ENCODE measurements around the gene HOXA3. TPM values are rescaled to one million over a fixed set of nuclear protein-coding genes. Genes with fewer than 3 reads are reported as not detected.

Gene HOXA3
- total RNA-seq, 1 experiment from 2014 or later, result 50.5 TPM

- no peaks in the 10 kb centered on the region for H3K4me1 ChIP-seq (replicated peaks; ENCODE audit: insufficient read depth)
- no peaks in the 10 kb centered on the region for H3K9me3 ChIP-seq (ENCODE audit: insufficient read depth, low read depth)
- no peaks in the 10 kb centered on the region for H3K36me3 ChIP-seq (ENCODE audit: low read depth)
- H3F3A ChIP-seq (ENCODE audit: insufficient read depth, low read depth), result peaks cover 12% of the 10 kb centered on the region; the same call in 1 of the 2 replicates
- DNase-seq, result no peak
- H3K9me2 ChIP-seq (ENCODE audit: insufficient read depth), result no peaks in the 10 kb centered on the region
- H3K4me2 ChIP-seq, result no peak overlapping the region
- no peak overlapping the region for H2AFZ ChIP-seq
- POLR2A ChIA-PET (ENCODE audit: unreplicated experiment), result no interaction called here
- H3K4me3 ChIP-seq, result no peak overlapping the region
- H3K27me3 ChIP-seq (ENCODE audit: insufficient read depth, low read depth), result no peaks in the 10 kb centered on the region
- no peak for TF ChIP-seq EZH2 (IDR thresholded peaks at IDR 0.05; ENCODE audit: low read depth)
- TF ChIP-seq, protein P1, sequence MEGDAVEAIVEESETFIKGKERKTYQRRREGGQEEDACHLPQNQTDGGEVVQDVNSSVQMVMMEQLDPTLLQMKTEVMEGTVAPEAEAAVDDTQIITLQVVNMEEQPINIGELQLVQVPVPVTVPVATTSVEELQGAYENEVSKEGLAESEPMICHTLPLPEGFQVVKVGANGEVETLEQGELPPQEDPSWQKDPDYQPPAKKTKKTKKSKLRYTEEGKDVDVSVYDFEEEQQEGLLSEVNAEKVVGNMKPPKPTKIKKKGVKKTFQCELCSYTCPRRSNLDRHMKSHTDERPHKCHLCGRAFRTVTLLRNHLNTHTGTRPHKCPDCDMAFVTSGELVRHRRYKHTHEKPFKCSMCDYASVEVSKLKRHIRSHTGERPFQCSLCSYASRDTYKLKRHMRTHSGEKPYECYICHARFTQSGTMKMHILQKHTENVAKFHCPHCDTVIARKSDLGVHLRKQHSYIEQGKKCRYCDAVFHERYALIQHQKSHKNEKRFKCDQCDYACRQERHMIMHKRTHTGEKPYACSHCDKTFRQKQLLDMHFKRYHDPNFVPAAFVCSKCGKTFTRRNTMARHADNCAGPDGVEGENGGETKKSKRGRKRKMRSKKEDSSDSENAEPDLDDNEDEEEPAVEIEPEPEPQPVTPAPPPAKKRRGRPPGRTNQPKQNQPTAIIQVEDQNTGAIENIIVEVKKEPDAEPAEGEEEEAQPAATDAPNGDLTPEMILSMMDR (conservative IDR thresholded peaks at IDR 0.05), result no peak
- no peak overlapping the region for H3K27ac ChIP-seq
- H4K20me1 ChIP-seq (ENCODE audit: insufficient read depth), result no peaks in the 10 kb centered on the region
- CTCF ChIA-PET, result no interaction called here
- intact Hi-C loops (cut with micrococcal nuclease; ENCODE audit: unreplicated experiment), result no loop called here
- BruUV-seq (replicated peaks), result no TSS peak
- H3K79me2 ChIP-seq (ENCODE audit: low read depth), result no peaks in the 10 kb centered on the region
These were observed 25.5 kb upstream of the HOXA3 start for GRCh38 chr7:27177795-27178320.

DNA sequence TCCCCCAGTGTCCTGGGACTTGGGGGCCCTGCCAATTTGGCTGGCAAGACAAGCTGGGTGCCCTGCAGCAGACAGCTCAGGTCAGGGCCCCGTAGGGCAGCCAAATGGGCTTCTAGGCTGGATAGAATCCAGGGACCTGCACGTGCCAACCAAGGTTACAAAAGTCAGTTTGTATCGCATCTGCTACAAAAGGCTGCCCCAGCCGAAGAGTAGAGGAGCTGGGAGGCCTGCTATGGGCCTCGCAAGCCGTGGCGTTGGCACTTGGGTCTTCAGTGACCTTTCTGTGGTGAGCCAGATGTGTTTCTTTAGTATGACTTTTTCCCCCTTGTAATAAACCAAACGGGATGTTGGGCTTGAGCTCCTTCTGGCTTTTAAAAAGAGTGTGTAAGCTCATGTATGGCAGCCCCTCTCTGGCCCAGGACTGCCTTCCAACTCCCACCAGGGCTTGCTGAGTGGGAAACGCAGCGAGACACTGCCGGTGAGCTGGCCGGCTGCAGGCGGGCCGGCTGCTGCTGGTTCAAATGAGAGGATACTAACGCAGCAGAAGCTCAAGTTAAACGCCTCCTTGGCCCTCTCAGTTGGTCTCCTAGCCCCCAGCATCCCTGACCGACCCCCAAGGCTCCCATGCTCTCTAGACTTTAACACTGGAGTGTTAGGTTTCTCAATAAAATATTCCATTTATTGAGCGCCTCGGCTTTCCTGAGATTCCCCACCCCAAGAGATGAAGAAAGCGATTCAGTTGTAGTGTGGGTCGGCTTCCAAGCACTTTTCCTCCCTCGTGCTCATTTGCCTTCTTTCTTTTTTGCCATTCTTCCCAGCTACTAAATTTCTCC, 24.8 kb upstream of the HOXA3 start:
- H4K20me1 ChIP-seq (ENCODE audit: insufficient read depth), result no peaks in the 10 kb centered on the region
- H2AFZ ChIP-seq, result no peak overlapping the region
- H3K4me3 ChIP-seq, result no peak overlapping the region
- no peaks in the 10 kb centered on the region for H3K9me3 ChIP-seq (ENCODE audit: insufficient read depth, low read depth)
- H3F3A ChIP-seq (ENCODE audit: insufficient read depth, low read depth), result peaks cover 12% of the 10 kb centered on the region; the same call in 1 of the 2 replicates
- H3K4me2 ChIP-seq, result no peak overlapping the region
- BruUV-seq (replicated peaks), result no TSS peak
- no peaks in the 10 kb centered on the region for H3K27me3 ChIP-seq (ENCODE audit: insufficient read depth, low read depth)
- ChIA-PET CTCF (interaction anchor here (0.6 to 1.0 kb wide), 2 partner anchors 19 to 320 kb away, joined by 3 read pairs; no protein-coding TSS in a partner anchor), POLR2A (ENCODE audit: unreplicated experiment) (no interaction called here)
- H3K27ac ChIP-seq, result no peak overlapping the region
- no peaks in the 10 kb centered on the region for H3K79me2 ChIP-seq (ENCODE audit: low read depth)
- intact Hi-C loops (cut with micrococcal nuclease; ENCODE audit: unreplicated experiment), result no loop called here
- H3K9me2 ChIP-seq (ENCODE audit: insufficient read depth), result no peaks in the 10 kb centered on the region
- H3K36me3 ChIP-seq (ENCODE audit: low read depth), result no peaks in the 10 kb centered on the region
- no peak for DNase-seq
- no peak for TF ChIP-seq EZH2 (IDR thresholded peaks at IDR 0.05; ENCODE audit: low read depth)
- TF ChIP-seq, protein P1 (conservative IDR thresholded peaks at IDR 0.05), result no peak
- H3K4me1 ChIP-seq (replicated peaks; ENCODE audit: insufficient read depth), result no peaks in the 10 kb centered on the region

GRCh38 chr7:27176524-27176845, 24.1 kb upstream of the HOXA3 start:
- CTCF ChIA-PET, result interaction anchor here (0.6 to 1.0 kb wide), 3 partner anchors 20 to 320 kb away, joined by 3 to 8 read pairs (median 3); no protein-coding TSS in a partner anchor

More at GRCh38 chr7:27176524-27176845, 24.1 kb upstream of the HOXA3 start:
- no peak for TF ChIP-seq EZH2 (IDR thresholded peaks at IDR 0.05; ENCODE audit: low read depth)
- TF ChIP-seq, protein P1 (conservative IDR thresholded peaks at IDR 0.05), result no peak
- Histone ChIP-seq H3K9me2 (ENCODE audit: insufficient read depth) (no peaks in the 10 kb centered on the region), H3K9me3 (ENCODE audit: insufficient read depth, low read depth) (no peaks in the 10 kb centered on the region), H3K4me1 (replicated peaks; ENCODE audit: insufficient read depth) (no peaks in the 10 kb centered on the region), H3K27me3 (ENCODE audit: insufficient read depth, low read depth) (no peaks in the 10 kb centered on the region), H3K4me2 (no peak overlapping the region), H3K79me2 (ENCODE audit: low read depth) (no peaks in the 10 kb centered on the region), H3K36me3 (ENCODE audit: low read depth) (no peaks in the 10 kb centered on the region), H3K27ac (no peak overlapping the region), H3K4me3 (no peak overlapping the region), H3F3A (ENCODE audit: insufficient read depth, low read depth) (peaks cover 12% of the 10 kb centered on the region; the same call in 1 of the 2 replicates), H2AFZ (no peak overlapping the region), H4K20me1 (ENCODE audit: insufficient read depth) (no peaks in the 10 kb centered on the region)
- DNase-seq, result no peak
- POLR2A ChIA-PET (ENCODE audit: unreplicated experiment), result no interaction called here
- intact Hi-C loops (cut with micrococcal nuclease; ENCODE audit: unreplicated experiment), result no loop called here
- BruUV-seq (replicated peaks), result no TSS peak
